ENCODE results near the gene MNAT1. TPM values are rescaled to one million over a fixed set of nuclear protein-coding genes. Genes with fewer than 3 reads are reported as not detected.

The MNAT1 gene
- total and polyA plus RNA-seq, 9 of the 15 experiments (the other 6 are each of a cell fraction or from before 2014, with no cell fraction given): 37.8 to 83.3 (median 60.4) TPM

GRCh38 chr14:60786905-60787304 lies 52.3 kb downstream of the MNAT1 start:
- ATAC-seq (no peak), FAIRE-seq (no peak), DNase-seq (ENCODE audit: extremely low read depth in 1 of 4, low spot score in 3 of 4) (no peak)
- Histone ChIP-seq H3K4me2 (ENCODE audit: insufficient read depth, low read length) (no peak overlapping the region), H3K79me2 (ENCODE audit: control insufficient read depth, insufficient read depth, low read length) (no peaks in the 10 kb centered on the region; the same call in 2 of the 3 replicates), H2AFZ (ENCODE audit: low read depth, low read length) (no peak overlapping the region), H3K27me3 (ENCODE audit: control insufficient read depth in 2 of 2, insufficient read depth in 2 of 2, low read length in 2 of 2) (no peaks in the 10 kb centered on the region), H3K9ac (ENCODE audit: insufficient read depth in 1 of 2, low read depth in 2 of 2, low read length in 2 of 2) (no peak overlapping the region), H3K27ac (ENCODE audit: extremely low read depth, low read depth, low read length) (no peak overlapping the region), H3K4me3 (no peak overlapping the region), H4K20me1 (replicated peaks; ENCODE audit: control insufficient read depth, insufficient read depth, low read length) (no peaks in the 10 kb centered on the region), H3K9me1 (ENCODE audit: control insufficient read depth, insufficient read depth, low read length) (no peaks in the 10 kb centered on the region), H3K9me3 (replicated peaks; ENCODE audit: control insufficient read depth, insufficient read depth, low read depth, low read length) (no peaks in the 10 kb centered on the region), H3K4me1 (replicated peaks in 1 of 2; ENCODE audit: control insufficient read depth in 2 of 2, insufficient read depth in 2 of 2, low read length in 2 of 2) (no peaks in the 10 kb centered on the region), H3K36me3 (ENCODE audit: control insufficient read depth, insufficient read depth, low read length) (no peaks in the 10 kb centered on the region)
- intact Hi-C loops (cut with micrococcal nuclease): no loop called here
- in situ Hi-C loops (cut with MboI): no loop called here
- BruUV-seq (replicated peaks): no TSS peak
- TF ChIP-seq NCOA1 (IDR thresholded peaks at IDR 0.05; ENCODE audit: low read depth): no peak
- TF ChIP-seq GABPA (tag; conservative IDR thresholded peaks at IDR 0.05; ENCODE audit: low read depth): no peak
- TF ChIP-seq SRF (CRISPR knock-in tag; IDR thresholded peaks at IDR 0.05): no peak
- no peak for TF ChIP-seq BRCA1 (IDR thresholded peaks at IDR 0.05)
- TF ChIP-seq BRCA1 (CRISPR knock-in tag; IDR thresholded peaks at IDR 0.05): no peak
- no peak for TF ChIP-seq FOXA1 (IDR thresholded peaks at IDR 0.05; ENCODE audit: borderline replicate concordance)
- TF ChIP-seq RBM22 (IDR thresholded peaks at IDR 0.05; ENCODE audit: low read depth, low read length, poor library complexity, severe bottlenecking): no peak
- no peak for TF ChIP-seq GABPB1 (CRISPR knock-in tag; IDR thresholded peaks at IDR 0.05)
- no peak for TF ChIP-seq PML (IDR thresholded peaks at IDR 0.05; ENCODE audit: low read length)
- no peak for TF ChIP-seq SMARCE1 (IDR thresholded peaks at IDR 0.05)
- no peak for TF ChIP-seq PRDM10 (IDR thresholded peaks at IDR 0.05; ENCODE audit: partially characterized antibody)
- TF ChIP-seq SMAD4 (CRISPR knock-in tag; conservative IDR thresholded peaks at IDR 0.05): no peak
- no peak for TF ChIP-seq EWSR1 (IDR thresholded peaks at IDR 0.05; ENCODE audit: borderline replicate concordance, low read depth, partially characterized antibody)
- TF ChIP-seq PRMT5 (CRISPR knock-in tag; IDR thresholded peaks at IDR 0.05): no peak
- TF ChIP-seq, protein P1, sequence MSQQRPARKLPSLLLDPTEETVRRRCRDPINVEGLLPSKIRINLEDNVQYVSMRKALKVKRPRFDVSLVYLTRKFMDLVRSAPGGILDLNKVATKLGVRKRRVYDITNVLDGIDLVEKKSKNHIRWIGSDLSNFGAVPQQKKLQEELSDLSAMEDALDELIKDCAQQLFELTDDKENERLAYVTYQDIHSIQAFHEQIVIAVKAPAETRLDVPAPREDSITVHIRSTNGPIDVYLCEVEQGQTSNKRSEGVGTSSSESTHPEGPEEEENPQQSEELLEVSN (IDR thresholded peaks at IDR 0.05; ENCODE audit: borderline replicate concordance in 1 of 2, extremely low read depth in 1 of 2, insufficient read depth in 1 of 2, insufficient read length in 1 of 2, low read depth in 1 of 2, low read length in 1 of 2, poor library complexity in 1 of 2, severe bottlenecking in 1 of 2): no peak
- no peak for TF ChIP-seq CCAR2 (IDR thresholded peaks at IDR 0.05; ENCODE audit: low read depth, low read length)
- TF ChIP-seq HLTF (IDR thresholded peaks at IDR 0.05): no peak
- TF ChIP-seq KAT2B (IDR thresholded peaks at IDR 0.05; ENCODE audit: low read depth, low read length): no peak
- TF ChIP-seq ATF4 (CRISPR knock-in tag; IDR thresholded peaks at IDR 0.05): no peak
- POLR2A ChIA-PET: interaction anchor here (1.0 kb wide), 1 partner anchor 36 kb away, joined by 3 read pairs; no protein-coding TSS in a partner anchor
- CTCF ChIA-PET (ENCODE audit: low intra/inter-chr PET ratio): no interaction called here
- WGBS (ENCODE audit: insufficient coverage, low coverage, missing lambda C conversion rate): 78% methylated on average over 3 of the region's 3 CpGs

Measured in K562 (cell line).